Lung (tissue), 12 donors: ENCODE measurements around the gene LDLRAD4. TPM values are rescaled to one million over a fixed set of nuclear protein-coding genes. Genes with fewer than 3 reads are reported as not detected.

Experiments
- ATAC-seq: fragments of 200-7000 bp; cut with Tn5 transposase; one replicate; pipeline ENCODE4 v1.9.1; 2020; ENCODE audit warnings: moderate number of reproducible peaks; ENCODE audit not compliant: insufficient read depth, low FRiP score
- DNase-seq, 3 donors: peaks; one replicate each; pipeline ENCODE4 v3.0.0-alpha.2; 2013 to 2017
- H3K27ac ChIP-seq, 2 donors: one replicate each; pipeline ENCODE4 v1.5.1; 2013; ENCODE audit warnings: mild to moderate bottlenecking in 2 of 2, moderate library complexity in 2 of 2, control low read depth in 1 of 2, inconsistent platforms in 1 of 2, low read depth in 1 of 2, low read length in 1 of 2
- H3K27me3 ChIP-seq, 3 donors: one replicate each; pipeline ENCODE4 v1.5.1; 2013; ENCODE audit warnings: low read length in 2 of 3; ENCODE audit not compliant: control insufficient read depth in 3 of 3, insufficient read depth in 3 of 3
- H3K36me3 ChIP-seq, 4 donors: one replicate each; pipeline ENCODE4 v1.5.1; 2013; ENCODE audit warnings: low read length in 4 of 4, mild to moderate bottlenecking in 1 of 4, moderate library complexity in 1 of 4; ENCODE audit not compliant: control insufficient read depth in 4 of 4, insufficient read depth in 4 of 4
- H3K4me1 ChIP-seq, 5 donors: one replicate each; pipeline ENCODE4 v1.5.1; 2013; ENCODE audit warnings: low read length in 5 of 5, mild to moderate bottlenecking in 2 of 5, moderate library complexity in 1 of 5; ENCODE audit not compliant: control insufficient read depth in 5 of 5, insufficient read depth in 5 of 5
- H3K4me3 ChIP-seq: one replicate; pipeline ENCODE4 v1.5.1; 2013; ENCODE audit warnings: mild to moderate bottlenecking, control low read depth, moderate library complexity
- H3K9ac ChIP-seq, 2 donors: one replicate each; pipeline ENCODE4 v1.5.1; 2013; ENCODE audit warnings: low read length in 2 of 2, control low read depth in 1 of 2; ENCODE audit not compliant: insufficient read depth in 1 of 2
- H3K9me3 ChIP-seq, 4 donors: one replicate each; pipeline ENCODE4 v1.5.1; 2013; ENCODE audit warnings: low read length in 3 of 4, mild to moderate bottlenecking in 1 of 4, moderate library complexity in 1 of 4; ENCODE audit not compliant: control insufficient read depth in 4 of 4, insufficient read depth in 3 of 4
- CTCF ChIP-seq: IDR thresholded peaks from 2 replicates; pipeline ENCODE4 v1.5.1; 2012; ENCODE audit warnings: mild to moderate bottlenecking; ENCODE audit errors: control extremely low read depth, extremely low read depth
- WGBS, 2 donors: extraction: QIAGEN DNeasy Blood & Tissue Kit; methylation state at CpG; one replicate each; pipeline ENCODE4 v1.1.7; 2013; 5-methylcytosine and 5-hydroxymethylcytosine counted together
- polyA plus RNA-seq, 2 donors: library from polyadenylated mRNA; stranded (reverse); fragments of 200-250 nt; gene quantifications; one replicate each; pipeline ENCODE4 v1.2.1, GENCODE V29; 2013
- total RNA-seq, 2 donors: library from RNA; depleted of rRNA in 1 of 2; stranded (reverse); fragments of >200 nt in 1 of 2; gene quantifications; one replicate each; pipeline ENCODE4 v1.2.1, GENCODE V29; 2014 to 2021
- donor health status: control.
- donor health status: control.
- donor health status: Bipolar disorder and iron deficiency.
- donor health status: healthy.
- donor health status: DM: yes; HTN: yes; CAD: no.

LDLRAD4 gene
- total and polyA plus RNA-seq, 4 donors: 3.2 to 62.4 (median 19.9) TPM

GRCh38 chr18:13288509-13289133 lies 70.1 kb downstream of the LDLRAD4 start:
- Histone ChIP-seq H3K4me1 (peaks cover 0 to 2% (median 0%) of the 10 kb centered on the region in 5 donors), H3K36me3 (no peaks in the 10 kb centered on the region), H3K9ac (no peak overlapping the region), H3K4me3 (no peak overlapping the region), H3K27me3 (no peaks in the 10 kb centered on the region), H3K9me3 (no peaks in the 10 kb centered on the region), H3K27ac (no peak overlapping the region)
- WGBS, 2 donors: 85 to 96% methylated on average over 16 of the region's 16 CpGs
- no peak for ATAC-seq
- no peak for TF ChIP-seq CTCF
- no peak for DNase-seq

- no peak overlapping the region for H3K9ac ChIP-seq
- H3K27ac ChIP-seq: no peak overlapping the region
- H3K36me3 ChIP-seq: no peaks in the 10 kb centered on the region
- no peak overlapping the region for H3K4me3 ChIP-seq
- no peak for TF ChIP-seq CTCF
- no peak for DNase-seq
- peaks cover 0 to 5% (median 0%) of the 10 kb centered on the region in 5 donors for H3K4me1 ChIP-seq
- WGBS, 2 donors: 82% methylated on average over 8 of the region's 8 CpGs
- H3K27me3 ChIP-seq: no peaks in the 10 kb centered on the region
- peak; percentile 50 for ATAC-seq
- H3K9me3 ChIP-seq: no peaks in the 10 kb centered on the region
Measured at GRCh38 chr18:13289481-13290205, 71.1 kb downstream of the LDLRAD4 start.

GRCh38 chr18:13290856-13291271 lies 72.3 kb downstream of the LDLRAD4 start:
- Histone ChIP-seq H3K27ac (no peak overlapping the region), H3K36me3 (no peaks in the 10 kb centered on the region), H3K9ac (no peak overlapping the region), H3K9me3 (no peaks in the 10 kb centered on the region), H3K4me3 (no peak overlapping the region), H3K4me1 (peaks cover 0 to 5% (median 0%) of the 10 kb centered on the region in 5 donors), H3K27me3 (no peaks in the 10 kb centered on the region)
- DNase-seq (no peak), ATAC-seq (no peak)
- TF ChIP-seq CTCF: no peak
- WGBS, 2 donors: 85 to 95% methylated on average over 7 of the region's 7 CpGs
